ENCODE data around the gene AGRP.
A peak's percentile ranks its signal among the peaks of the same experiment; 100 is the strongest.

DNA sequence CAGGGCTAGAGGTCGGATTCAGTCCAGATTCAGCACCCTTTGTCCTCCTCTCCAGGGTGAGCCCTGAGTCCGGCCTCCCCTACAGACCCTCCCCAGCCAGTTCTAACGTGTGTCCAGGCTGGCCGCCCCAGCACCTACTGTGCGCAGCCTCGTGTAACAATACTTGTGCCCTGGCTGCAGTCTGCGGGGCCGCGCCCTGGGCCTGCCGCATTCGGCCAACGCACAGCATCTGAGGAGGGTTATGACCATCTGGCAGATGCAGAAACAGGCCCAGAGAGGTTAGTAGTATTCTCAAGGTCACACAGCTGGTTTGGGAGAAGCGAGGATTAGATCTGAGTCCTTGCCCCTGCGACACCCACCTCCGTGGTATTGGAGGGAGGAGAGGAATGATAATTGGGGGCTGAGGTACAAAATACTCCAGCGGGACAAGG, 46.2 kb upstream of the AGRP start:
- TF ChIP-seq, protein P1, sequence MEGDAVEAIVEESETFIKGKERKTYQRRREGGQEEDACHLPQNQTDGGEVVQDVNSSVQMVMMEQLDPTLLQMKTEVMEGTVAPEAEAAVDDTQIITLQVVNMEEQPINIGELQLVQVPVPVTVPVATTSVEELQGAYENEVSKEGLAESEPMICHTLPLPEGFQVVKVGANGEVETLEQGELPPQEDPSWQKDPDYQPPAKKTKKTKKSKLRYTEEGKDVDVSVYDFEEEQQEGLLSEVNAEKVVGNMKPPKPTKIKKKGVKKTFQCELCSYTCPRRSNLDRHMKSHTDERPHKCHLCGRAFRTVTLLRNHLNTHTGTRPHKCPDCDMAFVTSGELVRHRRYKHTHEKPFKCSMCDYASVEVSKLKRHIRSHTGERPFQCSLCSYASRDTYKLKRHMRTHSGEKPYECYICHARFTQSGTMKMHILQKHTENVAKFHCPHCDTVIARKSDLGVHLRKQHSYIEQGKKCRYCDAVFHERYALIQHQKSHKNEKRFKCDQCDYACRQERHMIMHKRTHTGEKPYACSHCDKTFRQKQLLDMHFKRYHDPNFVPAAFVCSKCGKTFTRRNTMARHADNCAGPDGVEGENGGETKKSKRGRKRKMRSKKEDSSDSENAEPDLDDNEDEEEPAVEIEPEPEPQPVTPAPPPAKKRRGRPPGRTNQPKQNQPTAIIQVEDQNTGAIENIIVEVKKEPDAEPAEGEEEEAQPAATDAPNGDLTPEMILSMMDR (IDR thresholded peaks at IDR 0.05; ENCODE audit: low read depth, low read length, poor library complexity, severe bottlenecking), result no peak
- TF ChIP-seq EZH2phosphoT487 (IDR thresholded peaks at IDR 0.05; ENCODE audit: borderline replicate concordance, low read length), result 0 out of 2 replicates have a peak, but pooled peaks have one; percentile 25

Data from DOHH2 (cell line).